ENCODE data around the gene NAA50.

The NAA50 gene

DNA sequence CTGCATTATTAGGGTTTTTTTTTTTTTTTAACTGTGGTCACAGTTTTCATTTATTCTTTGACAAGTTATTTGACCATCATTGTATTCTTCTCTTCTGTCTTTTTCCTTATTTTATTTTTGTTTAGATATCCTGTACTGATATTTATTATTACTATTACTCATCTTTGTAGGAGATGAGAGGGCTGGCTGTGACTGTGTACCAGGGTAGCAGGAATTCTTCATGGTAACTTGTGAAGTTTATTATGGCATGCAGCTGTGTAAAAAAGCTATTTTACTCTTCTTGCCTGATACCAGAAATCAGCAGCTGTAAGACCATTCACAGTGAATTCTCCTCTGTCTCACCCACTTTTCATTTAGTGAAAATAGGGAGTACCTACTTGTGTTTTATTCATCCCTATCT is 45.3 kb upstream of the NAA50 start:
- TF ChIP-seq YY2 (tag by site-specific recombination; IDR thresholded peaks at IDR 0.05) (no peak), ZNF366 (tag by site-specific recombination; conservative IDR thresholded peaks at IDR 0.05) (no peak), ZNF776 (tag by site-specific recombination; IDR thresholded peaks at IDR 0.05; ENCODE audit: borderline replicate concordance) (no peak), ZNF23 (tag by site-specific recombination; IDR thresholded peaks at IDR 0.05; ENCODE audit: borderline replicate concordance) (no peak), ZFP3 (tag by site-specific recombination; IDR thresholded peaks at IDR 0.05; ENCODE audit: low read depth) (no peak), ZNF391 (tag by site-specific recombination; IDR thresholded peaks at IDR 0.05; ENCODE audit: borderline replicate concordance, low read depth) (no peak), ZNF645 (tag by site-specific recombination; IDR thresholded peaks at IDR 0.05) (no peak), ZBTB21 (tag by site-specific recombination; IDR thresholded peaks at IDR 0.05) (no peak), KLF10 (tag by site-specific recombination; IDR thresholded peaks at IDR 0.05) (no peak), ZNF623 (tag by site-specific recombination; IDR thresholded peaks at IDR 0.05) (no peak), HIC1 (tag by site-specific recombination; IDR thresholded peaks at IDR 0.05) (no peak), PRDM1 (tag by site-specific recombination; IDR thresholded peaks at IDR 0.05) (no peak), ZBTB8A (tag by site-specific recombination; IDR thresholded peaks at IDR 0.05) (no peak), SALL2 (tag by site-specific recombination; IDR thresholded peaks at IDR 0.05; ENCODE audit: borderline replicate concordance) (no peak), ELK4 (IDR thresholded peaks at IDR 0.05; ENCODE audit: borderline replicate concordance, low read depth, low read length) (no peak), ZBTB6 (tag by site-specific recombination; IDR thresholded peaks at IDR 0.05) (no peak), ZNF624 (tag by site-specific recombination; IDR thresholded peaks at IDR 0.05) (no peak)
- TF ChIP-seq, protein P1, sequence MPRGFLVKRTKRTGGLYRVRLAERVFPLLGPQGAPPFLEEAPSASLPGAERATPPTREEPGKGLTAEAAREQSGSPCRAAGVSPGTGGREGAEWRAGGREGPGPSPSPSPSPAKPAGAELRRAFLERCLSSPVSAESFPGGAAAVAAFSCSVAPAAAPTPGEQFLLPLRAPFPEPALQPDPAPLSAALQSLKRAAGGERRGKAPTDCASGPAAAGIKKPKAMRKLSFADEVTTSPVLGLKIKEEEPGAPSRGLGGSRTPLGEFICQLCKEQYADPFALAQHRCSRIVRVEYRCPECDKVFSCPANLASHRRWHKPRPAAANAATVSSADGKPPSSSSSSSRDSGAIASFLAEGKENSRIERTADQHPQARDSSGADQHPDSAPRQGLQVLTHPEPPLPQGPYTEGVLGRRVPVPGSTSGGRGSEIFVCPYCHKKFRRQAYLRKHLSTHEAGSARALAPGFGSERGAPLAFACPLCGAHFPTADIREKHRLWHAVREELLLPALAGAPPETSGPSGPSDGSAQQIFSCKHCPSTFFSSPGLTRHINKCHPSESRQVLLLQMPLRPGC (tag by site-specific recombination; IDR thresholded peaks at IDR 0.05), result no peak
- Histone ChIP-seq H3K9me3 (ENCODE audit: control insufficient read depth, insufficient read depth, low read depth, low read length) (no peaks in the 10 kb centered on the region), H3K4me3 (ENCODE audit: low read depth, low read length) (no peak overlapping the region), H3K4me1 (ENCODE audit: control insufficient read depth, insufficient read depth, low read length) (no peaks in the 10 kb centered on the region), H3K27ac (ENCODE audit: extremely low read depth, low read depth, low read length) (no peak overlapping the region), H3K36me3 (ENCODE audit: control insufficient read depth in 2 of 2, insufficient read depth in 1 of 2, low read length in 2 of 2) (peaks cover 6 to 49% of the 10 kb centered on the region in 2 experiments; a peak in 2 of 3 replicates)
- CTCF ChIA-PET, result interaction anchor here (0.7 kb wide), 1 partner anchor 105 kb away, joined by 5 read pairs; no protein-coding TSS in a partner anchor
- POLR2A ChIA-PET, result no interaction called here

- peaks cover 4 to 19% of the 10 kb centered on the region in 2 experiments; a peak in 2 of 3 replicates for H3K36me3 ChIP-seq (ENCODE audit: control insufficient read depth in 2 of 2, insufficient read depth in 1 of 2, low read length in 2 of 2)
- H3K9me3 ChIP-seq (ENCODE audit: control insufficient read depth, insufficient read depth, low read depth, low read length), result no peaks in the 10 kb centered on the region
- POLR2A ChIA-PET, result no interaction called here
- no peak overlapping the region for H3K27ac ChIP-seq (ENCODE audit: extremely low read depth, low read depth, low read length)
- no peaks in the 10 kb centered on the region for H3K4me1 ChIP-seq (ENCODE audit: control insufficient read depth, insufficient read depth, low read length)
- CTCF ChIA-PET, result no interaction called here
- no peak overlapping the region for H3K4me3 ChIP-seq (ENCODE audit: low read depth, low read length)
- no peak for TF ChIP-seq BCL11B (tag by site-specific recombination; IDR thresholded peaks at IDR 0.05; ENCODE audit: low read depth)
- no peak for TF ChIP-seq ZFP37 (tag by site-specific recombination; IDR thresholded peaks at IDR 0.05)
- TF ChIP-seq KLF8 (tag by site-specific recombination; IDR thresholded peaks at IDR 0.05), result no peak
- no peak for TF ChIP-seq ZBTB1 (tag by site-specific recombination; IDR thresholded peaks at IDR 0.05)
- no peak for TF ChIP-seq IKZF3 (tag by site-specific recombination; IDR thresholded peaks at IDR 0.05)
- TF ChIP-seq, protein P2, sequence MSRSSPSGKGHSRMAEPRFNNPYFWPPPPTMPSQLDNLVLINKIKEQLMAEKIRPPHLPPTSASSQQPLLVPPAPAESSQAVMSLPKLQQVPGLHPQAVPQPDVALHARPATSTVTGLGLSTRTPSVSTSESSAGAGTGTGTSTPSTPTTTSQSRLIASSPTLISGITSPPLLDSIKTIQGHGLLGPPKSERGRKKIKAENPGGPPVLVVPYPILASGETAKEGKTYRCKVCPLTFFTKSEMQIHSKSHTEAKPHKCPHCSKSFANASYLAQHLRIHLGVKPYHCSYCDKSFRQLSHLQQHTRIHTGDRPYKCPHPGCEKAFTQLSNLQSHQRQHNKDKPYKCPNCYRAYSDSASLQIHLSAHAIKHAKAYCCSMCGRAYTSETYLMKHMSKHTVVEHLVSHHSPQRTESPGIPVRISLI (tag by site-specific recombination; IDR thresholded peaks at IDR 0.05), result no peak
- no peak for TF ChIP-seq SALL2 (tag by site-specific recombination; IDR thresholded peaks at IDR 0.05; ENCODE audit: borderline replicate concordance)
- TF ChIP-seq, protein P3, sequence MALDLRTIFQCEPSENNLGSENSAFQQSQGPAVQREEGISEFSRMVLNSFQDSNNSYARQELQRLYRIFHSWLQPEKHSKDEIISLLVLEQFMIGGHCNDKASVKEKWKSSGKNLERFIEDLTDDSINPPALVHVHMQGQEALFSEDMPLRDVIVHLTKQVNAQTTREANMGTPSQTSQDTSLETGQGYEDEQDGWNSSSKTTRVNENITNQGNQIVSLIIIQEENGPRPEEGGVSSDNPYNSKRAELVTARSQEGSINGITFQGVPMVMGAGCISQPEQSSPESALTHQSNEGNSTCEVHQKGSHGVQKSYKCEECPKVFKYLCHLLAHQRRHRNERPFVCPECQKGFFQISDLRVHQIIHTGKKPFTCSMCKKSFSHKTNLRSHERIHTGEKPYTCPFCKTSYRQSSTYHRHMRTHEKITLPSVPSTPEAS (tag by site-specific recombination; IDR thresholded peaks at IDR 0.05), result no peak
- no peak for TF ChIP-seq ZNF16 (tag by site-specific recombination; IDR thresholded peaks at IDR 0.05; ENCODE audit: low read depth)
- no peak for TF ChIP-seq ZNF335 (tag by site-specific recombination; conservative IDR thresholded peaks at IDR 0.05)
Measured at GRCh38 chr3:113783980-113784379, 37.9 kb upstream of the NAA50 start.
